Stimulated activated CD4-positive, alpha-beta T cell treated with anti-CD3 and anti-CD28 coated beads, TNF-alpha, amount 100 ng/mL, for 48 hours (primary cell): ENCODE data around the gene DUSP22.
"Not testable (repeated sequence)": the region's sequence is repeated elsewhere in the genome, so short reads cannot be mapped to it uniquely, and the experiment has no call there.

Experiments
- DNase-seq, 3 donors: peaks; one replicate each; pipeline ENCODE4 v3.0.0-alpha.2; 2020; ENCODE audit warnings: low read depth in 3 of 3

Gene DUSP22

DNA sequence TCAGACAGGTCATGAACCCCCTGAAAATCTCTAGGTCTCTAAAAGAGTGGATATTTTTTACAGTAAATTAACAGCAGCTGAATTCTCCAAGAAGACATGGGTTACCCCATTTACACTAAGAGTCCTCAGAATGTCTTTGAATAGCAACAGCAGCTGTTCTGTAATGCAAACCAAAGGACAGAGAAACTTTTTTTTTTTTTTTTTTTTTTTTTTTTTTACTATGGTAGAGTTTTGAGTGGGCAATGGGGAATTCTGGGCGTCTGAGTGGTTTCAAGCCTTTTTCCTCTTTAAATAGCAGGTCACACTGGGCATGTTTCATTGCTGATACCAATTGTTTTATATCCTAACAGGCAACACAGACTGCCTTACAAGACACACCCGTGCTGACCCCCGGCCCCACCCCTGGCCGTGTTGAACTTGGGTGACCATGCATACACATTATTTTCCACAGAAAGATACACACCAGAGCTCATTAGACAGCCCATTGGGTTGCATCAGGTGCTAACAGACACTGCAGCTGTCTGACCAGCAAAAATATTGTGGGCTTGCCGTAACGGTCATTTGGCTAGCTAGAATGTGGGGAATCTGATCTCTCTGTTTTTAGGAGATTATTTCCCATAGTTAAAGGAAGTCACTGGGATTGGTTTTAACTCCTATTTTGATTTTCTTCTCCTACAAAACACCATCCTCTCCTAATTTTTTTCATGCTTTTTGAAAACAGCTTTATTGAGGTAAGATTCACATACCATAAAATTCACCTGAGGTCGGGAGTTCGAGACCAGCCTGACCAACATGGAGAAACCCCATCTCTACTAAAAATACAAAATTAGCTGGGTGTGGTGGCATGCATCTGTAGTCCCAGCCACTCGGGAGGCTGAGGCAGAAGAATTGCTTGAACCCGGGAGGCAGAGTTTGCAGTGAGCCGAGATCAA lies 72.6 kb downstream of the DUSP22 start:
- DNase-seq, result no peak

DNA sequence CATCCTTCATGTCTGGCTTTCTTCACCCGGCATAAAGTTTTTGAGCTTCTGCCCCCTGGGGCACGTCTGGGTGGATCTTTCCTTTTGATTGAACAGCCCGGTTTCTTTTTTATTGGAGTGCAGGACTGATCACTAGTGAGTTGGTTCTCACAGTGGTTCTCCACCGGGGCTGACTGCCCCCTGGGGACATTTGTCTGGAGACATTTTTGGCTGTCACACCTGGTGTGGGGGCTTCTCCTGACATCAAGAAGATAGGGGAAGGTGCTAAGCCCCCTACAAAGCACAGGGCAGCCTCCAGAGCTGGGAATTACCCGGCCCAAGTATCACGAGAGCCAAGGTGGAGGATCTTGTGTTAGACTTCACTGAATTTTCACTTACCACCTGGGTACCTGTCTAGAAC lies 73.5 kb downstream of the DUSP22 start:
- DNase-seq, result no peak

DNA sequence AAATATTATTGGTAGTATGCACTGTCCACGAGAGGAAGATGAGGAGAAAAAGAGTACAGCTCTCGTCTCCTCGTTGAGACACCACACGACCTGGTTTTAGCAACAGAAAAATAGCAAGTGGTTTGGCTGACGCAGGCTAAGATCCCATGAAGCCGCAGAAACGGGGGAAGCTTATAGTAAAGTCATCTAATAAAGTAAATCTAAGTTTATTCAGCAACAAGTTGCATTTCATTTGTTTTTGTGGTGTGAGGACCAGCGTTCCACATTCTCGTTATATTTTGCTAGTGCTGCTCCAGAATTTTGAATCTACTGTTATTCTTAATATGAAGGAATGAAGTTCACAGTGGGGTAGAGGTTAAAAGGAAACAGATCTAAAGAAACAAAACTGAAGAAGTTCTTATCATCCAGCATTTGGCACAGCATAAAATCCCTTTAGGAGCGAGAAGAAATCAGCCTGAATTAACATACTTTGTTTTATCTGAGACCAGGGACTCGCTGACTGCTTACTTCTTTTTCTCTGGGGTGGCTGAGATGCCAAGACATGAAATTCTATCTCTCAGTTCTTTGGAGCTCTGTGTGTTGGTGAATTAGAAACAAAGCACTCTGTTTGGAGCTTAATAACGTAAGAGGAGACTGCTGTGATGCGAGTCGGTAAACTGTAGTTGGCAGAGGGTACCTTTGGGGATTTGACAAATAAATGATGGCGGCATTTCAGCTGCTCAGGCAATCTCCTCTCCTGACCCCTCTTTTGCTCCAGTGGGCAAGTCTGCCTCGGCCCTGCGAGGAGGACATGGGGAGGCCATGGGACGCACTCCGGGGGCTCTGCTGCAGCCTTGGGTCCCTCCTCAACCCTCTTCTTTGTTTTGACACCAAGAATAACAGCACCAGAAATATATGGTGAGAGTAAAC lies 74.4 kb downstream of the DUSP22 start:
- DNase-seq, result no peak

DNA sequence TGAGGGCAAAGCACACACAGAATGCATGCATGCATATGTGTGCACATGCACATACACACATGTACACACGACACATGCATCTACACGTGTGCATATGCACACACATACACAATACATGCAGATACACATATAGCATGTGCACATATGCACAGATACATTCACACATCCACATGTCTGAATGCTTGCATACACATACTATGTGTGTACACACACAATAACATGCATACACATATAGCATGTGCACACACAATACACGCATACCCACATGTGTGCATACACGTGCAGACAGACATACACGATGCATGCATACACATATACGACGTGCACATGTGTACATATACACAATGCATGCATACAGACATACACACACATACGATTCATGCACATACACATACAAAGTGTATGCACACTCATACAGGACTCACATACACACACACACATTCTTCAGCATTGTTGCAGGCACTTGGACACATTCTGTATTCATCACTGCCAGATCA lies 75.1 kb downstream of the DUSP22 start:
- no peak for DNase-seq

DNA sequence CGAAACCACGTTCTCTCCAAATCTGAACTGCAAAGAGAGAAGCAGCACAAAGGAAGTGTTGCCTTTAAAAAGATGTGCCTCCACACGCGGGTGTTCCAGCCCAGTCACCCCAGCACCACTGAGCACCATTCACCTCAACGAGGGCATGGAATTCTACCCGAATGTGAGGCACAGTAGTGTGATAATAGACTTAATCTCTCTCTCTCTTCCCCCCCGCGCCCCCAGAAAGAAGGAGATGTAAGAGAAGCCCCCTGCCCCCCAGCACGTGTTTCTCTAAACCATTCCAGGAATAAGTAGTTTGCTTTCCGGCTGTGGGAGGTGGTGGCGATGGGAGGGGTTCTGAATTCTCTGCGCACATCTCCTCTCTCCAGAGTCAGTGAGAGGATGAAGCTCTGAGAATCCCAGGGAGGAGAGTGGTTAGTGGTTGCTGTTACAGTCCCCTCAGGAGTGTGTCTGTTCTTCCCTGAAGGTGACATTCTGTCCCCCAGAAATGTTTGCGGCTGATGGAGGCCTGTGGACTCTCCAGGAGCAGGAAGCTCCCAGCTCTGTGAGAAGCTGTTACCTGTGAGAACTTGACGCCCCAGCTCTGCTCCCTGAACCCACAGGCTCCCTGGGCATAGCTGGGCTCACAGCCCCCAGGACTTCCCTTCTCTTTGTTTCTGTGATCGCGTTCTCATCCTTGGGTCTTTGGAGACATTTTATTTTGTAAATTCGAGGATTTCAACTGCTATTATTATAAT lies 75.8 kb downstream of the DUSP22 start:
- DNase-seq, result no peak

DNA sequence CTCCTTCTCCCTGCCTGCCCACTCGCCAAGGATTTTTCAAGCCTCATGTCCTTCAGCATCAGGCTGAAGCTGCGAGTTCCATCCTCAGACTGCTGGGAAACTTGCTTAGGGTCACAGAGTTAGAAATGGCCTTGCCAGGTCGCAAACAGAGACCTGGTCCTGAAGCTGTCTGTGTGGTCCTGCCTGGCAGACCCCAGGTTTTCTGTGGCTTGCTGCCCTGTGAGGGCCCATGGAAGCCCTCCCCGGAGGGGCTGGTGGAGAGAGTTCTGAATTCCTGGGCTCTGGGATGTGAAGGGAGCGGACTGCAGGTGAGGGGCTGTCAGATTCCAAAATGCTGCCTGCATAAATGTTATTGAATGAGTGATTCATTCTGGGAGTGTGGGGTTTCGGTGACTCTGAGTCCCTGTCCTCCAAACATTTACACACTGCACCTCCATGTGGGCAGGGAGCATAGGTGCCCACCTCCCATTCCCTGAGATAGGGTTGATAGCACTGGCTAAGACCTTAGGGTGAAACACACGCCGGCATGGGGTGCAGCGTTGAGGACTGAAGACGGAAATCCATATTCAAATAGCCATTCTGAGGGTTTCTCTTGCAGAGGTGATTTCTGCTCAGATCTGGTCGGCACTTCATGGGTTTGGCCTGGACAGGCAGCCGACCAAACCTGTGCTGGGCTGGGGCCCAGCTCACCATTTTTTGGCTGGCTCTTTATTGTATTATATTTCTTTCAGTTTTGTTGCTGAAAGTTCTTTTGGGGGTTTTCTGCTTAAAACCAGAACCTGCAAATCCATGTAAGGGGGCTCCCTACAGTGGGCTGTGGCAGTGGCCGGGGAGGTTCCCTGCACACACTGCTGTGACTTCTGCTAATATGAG lies 77.5 kb downstream of the DUSP22 start:
- no peak for DNase-seq

DNA sequence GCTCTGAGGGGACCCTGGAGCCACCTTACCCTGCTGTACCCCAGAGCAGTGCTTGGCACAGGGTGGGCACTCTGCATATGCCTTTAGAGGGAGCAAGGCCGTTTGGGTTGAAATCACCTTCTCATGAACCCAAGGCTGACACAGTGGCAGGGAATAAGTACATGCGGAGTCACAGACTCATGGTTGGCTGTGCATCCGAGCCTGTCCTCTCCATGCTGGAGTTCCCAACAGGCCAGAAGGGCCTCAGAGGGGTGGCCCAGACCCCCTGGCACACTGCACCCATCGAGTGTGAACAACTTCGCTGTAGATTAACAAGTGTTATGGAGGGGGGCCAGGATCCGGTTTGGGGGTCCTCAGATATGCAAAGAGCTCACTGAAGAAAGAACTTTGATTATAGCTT lies 78.3 kb downstream of the DUSP22 start:
- no peak for DNase-seq

DNA sequence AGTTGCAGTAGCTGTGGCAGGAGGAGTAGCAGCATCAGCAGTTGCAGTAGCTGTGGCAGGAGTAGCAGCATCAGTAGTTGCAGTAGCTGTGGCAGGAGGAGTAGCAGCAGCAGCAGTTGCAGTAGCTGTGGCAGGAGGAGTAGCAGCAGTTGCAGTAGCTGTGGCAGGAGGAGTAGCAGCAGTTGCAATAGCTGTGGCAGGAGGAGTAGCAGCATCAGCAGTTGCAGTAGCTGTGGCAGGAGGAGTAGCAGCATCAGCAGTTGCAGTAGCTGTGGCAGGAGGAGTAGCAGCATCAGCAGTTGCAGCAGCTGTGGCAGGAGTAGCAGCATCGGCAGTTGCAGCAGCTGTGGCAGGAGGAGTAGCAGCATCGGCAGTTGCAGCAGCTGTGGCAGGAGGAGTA lies 79.6 kb downstream of the DUSP22 start:
- DNase-seq, result not testable (repeated sequence)

DNA sequence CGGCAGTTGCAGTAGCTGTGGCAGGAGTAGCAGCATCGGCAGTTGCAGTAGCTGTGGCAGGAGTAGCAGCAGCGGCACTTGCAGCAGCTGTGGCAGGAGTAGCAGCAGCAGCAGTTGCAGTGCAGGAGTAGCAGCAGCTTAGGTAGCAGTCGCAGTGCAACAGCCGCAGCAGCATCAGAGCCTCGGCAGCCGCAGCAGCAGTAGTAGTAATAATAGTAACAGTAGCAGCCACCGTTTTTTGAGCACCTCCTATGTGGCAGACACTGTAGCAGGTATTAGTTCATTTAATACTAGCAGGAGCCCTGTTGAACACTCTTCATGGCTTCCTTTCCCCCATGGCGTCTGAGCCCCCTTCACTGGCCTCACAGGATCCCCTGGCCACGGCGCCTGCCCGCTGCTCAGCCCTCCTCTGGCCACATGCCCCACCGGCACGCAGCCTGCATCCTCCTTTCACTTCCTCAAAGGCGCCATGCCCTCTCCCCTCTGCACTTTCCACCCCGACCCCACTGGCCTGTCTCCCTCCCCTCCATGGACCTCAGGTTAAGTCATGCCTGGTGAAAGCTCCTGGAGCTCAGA lies 80.1 kb downstream of the DUSP22 start:
- no peak for DNase-seq

DNA sequence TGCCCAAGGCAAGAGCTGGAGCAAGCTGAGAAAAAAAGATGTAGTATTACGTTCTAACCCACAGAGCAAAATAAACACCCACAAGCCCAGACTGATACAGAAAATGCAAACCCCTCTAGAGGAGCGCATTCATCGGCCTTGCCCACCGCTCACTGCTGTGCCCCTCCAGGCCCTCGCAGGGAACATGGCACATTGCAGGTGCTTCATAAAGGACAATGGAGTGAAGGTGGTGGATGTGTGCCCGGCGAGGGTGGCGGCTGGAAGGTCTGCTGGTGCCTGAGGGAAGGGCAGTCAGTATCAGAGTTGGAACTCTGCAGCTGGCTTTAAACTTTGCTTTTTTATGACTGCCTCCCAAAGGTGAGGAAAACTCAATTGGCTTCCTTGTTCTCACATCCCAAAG lies 80.7 kb downstream of the DUSP22 start:
- no peak for DNase-seq

DNA sequence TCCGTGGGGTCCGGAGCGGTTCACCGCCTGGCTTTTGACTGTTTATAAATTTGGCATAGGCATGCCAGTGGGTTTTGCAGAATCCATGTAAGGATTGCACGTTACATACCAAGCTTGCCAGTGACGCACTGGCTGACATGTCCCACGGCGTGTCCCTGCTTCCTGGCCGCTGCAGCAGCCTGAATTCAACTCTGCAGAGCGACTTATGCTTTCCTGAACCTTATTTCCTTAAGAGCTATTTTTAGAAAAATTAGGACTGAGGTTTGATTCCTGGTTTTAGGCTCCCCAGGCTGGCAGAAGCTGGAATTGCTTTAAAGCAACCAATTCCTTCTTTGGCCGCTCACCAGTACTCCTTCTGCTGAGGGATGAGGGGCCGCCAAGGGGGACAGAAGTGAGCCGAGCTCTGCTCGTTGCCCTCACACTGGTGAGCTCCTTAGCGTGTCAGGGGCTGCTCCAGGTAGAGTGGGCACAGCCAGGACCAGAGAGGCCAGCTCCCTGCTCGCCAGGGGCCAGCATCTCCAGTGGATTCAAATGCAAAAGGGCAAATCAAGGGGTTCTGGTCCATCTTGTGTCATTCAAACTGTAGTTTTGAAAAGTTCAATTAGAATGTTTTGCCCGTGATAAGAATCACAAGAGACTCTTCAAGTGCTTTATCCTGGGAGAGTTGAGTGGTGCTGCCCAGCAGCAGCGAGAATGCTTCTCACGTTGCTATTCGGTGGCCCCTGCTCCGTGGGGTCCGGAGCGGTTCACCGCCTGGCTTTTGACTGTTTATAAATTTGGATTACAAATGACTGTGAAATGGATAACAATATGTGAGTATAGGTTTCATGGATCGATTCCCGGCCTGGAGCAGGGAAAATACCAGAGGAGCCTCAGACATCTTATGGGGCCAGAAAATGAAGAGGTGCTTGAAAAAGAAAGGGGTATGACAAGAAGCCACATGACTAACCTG lies 81.8 kb downstream of the DUSP22 start:
- no peak for DNase-seq

DNA sequence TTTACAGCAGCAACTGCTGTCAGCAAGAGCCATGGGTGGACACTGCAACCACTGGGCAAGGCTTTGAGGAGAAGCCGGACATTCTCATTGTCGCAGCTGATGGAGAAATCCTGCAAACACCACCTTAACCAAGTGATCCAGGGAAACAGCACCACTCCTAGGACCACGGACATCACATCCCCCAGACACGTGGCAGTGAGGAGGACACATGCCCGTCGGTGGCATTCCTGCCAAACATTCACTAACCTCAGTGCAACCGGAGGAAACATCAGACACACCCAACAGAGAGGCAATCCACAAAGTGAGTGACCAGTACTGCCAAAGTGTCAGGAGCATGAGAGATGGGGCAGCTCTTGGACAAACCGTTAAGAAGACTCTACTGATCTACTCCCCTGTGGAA lies 82.7 kb downstream of the DUSP22 start:
- no peak for DNase-seq

DNA sequence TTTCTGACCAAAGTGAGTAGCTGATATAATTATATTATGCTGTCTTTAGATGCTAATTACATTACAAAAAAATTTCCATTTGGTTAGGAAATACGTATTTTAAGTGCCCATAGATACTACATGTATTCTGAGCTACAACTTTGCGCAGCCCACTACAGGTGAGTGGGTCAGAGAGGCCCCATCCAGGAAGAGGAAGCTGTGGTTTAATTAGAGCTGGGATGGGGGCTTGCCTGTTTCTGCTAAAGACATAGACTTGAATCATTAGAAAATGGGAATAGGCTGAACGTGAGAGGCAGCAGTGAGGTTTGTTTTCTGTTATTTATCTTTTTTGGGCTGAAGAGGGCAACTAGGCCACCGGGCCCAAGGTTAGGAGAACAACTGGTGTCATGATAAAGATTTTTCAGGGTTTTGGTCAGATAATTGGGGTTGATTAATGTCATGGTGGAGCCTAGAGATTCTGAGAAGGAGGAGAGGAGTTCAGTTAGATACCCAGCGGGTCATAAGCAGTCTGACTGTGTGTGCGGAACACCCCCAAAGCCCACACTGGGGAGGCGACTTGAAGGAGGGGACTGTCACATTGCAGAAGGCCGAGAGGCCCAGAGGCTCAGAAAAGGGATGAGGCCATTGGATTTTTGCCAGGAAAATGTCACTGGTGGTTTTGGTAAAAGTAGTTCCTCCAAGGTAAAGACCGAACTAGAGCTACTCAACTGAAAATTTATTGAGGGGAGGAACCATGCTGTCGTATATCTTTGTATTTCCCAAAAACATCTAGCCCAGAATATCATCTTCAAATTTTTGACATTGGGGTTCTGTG lies 84.7 kb downstream of the DUSP22 start:
- DNase-seq, result no peak

DNA sequence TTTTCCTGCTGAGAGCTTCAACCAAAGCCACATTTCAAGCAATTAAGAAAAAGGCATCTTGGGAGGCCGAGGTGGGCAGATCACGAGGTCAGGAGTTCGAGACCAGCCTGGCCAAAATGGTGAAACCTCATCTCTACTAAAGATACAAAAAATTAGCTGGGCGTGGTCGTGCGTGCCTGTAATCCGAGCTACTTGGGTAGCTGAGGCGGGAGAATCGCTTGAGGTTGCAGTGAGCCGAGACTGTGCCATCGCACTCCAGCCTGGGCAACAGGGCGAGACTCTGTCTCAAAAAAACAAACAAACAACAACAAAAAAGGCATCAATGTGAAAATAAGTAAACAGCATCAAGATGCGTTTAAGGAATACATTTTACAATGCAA lies 85.3 kb downstream of the DUSP22 start:
- not testable (repeated sequence) for DNase-seq

DNA sequence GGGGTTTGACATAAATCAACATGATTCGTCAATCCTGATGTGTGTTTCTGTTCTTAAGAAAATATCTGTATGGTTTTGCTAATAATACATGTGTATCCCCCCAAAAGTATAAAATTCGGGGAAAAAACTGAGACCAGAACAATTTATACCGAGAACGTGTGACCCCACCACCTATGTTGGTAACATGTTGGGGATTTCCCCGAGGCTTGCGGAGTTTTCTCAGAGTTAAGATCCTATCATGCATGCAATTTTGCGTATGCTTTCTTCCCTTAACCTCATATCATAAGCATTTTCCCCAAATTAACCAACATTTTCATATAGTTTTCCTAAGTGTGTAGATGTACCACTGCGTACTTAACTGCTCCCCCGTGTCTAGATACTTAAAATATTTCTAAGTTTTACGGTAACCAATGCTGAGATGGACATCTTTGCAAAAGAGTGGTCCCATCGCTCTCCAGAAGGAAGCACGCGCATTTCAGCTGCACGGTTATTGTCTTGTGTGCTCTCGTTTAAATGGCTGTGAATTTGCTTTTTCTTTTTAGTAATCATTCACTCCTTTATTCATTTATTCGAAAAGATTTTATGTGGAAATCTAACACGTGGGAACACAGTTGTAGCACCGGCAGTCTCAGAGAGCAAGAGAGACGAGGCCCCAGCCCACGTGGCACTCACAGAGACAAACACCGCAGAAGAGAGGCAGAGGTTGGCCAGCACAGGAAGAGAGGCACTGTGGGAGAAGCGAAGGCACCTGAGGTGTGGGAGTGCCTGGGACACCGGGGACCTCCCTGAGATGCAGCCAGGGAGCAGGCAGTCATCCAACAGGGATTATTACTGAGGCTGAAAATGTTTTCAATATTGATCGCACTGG lies 86.0 kb downstream of the DUSP22 start:
- no peak for DNase-seq

DNA sequence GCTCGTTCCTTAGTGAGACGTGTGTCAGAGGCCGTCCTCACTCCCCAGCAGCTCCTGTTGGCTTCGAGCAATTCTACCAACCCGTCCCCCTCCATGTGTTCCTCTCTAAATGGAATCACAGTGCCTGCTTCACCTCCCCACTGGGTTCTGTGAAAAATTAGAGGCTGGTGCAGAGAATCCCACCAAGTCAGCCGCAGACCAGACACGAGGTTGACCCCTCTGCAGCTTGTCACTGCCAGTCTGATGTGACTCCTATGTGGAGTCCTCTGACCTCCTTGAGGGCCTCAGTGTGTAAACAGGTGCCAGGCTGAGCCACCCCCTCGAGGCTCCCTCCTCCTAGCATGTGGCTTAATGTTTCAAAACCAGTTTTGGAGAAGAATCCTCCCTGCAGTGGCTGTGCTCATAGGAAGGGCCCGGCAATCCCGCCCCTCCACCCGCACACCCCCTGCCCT lies 86.7 kb downstream of the DUSP22 start:
- DNase-seq, result no peak

DNA sequence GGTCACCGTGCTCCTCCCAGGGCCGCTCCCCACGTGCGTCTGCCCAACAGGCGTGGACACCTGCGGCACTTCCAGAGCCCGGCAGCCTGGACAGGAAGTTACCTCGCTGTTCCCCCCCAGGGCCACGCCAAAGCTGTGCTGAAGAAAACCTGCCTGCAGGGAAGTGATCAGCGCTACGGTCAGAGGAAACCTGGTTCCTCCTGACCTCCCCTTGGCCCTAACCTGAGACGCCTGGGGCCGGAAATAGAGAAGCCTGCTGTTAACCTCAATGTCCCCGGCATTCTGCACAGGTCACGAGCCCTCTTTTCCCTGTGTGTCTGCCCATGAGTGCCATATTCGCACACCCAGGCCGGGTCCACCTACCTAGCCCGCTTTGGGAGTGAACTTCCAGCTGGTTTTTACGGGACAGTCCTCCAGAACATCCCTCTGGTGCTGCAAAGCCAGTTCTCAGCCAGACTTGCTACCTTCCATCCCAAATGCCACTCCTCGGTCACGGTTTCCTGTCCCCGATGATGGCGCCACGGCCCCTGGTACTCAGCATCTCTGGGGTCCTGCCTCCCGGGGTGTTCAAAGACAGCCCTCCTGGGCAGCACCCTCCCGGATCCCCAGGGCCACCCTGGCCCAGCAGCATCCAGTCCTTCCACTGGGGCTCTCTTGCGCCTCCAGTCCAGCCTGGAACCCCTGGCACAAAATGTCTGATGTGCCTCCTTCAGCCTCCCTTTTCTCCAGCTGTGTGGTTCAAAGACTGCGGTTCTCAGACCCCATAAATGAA lies 87.3 kb downstream of the DUSP22 start:
- DNase-seq, result no peak
